Smooth muscle cell of the pulmonary artery (primary cell): ENCODE measurements around the gene ABCB7. TPM values are rescaled to one million over a fixed set of nuclear protein-coding genes. Genes with fewer than 3 reads are reported as not detected.

Experiments used
- total RNA-seq: library from RNA; depleted of rRNA; stranded (reverse); fragments of >200 nt; gene quantifications from 2 replicates; pipeline ENCODE4 v1.2.3, GENCODE V29; 2014

Gene ABCB7
- total RNA-seq: 17.1 and 23.4 TPM in 2 replicates

GRCh38 chrX:75155827-75156525, at the start of gene ABCB7:
Gene ABCB7 (minus strand): TSS chrX:75156283. CDS start chrX:75156272, 11 bp downstream.

Other genes starting within 250 kb of the ABCB7 start
- gene NEXMIF, start 230.8 kb downstream of the ABCB7 start, total RNA-seq: under 0.01 and 0.03 TPM in 2 replicates
- 18.0 and 19.2 TPM in 2 replicates for gene UPRT, start 117.8 kb upstream of the ABCB7 start, total RNA-seq